ENCODE data around the gene MAPRE2.

DNA sequence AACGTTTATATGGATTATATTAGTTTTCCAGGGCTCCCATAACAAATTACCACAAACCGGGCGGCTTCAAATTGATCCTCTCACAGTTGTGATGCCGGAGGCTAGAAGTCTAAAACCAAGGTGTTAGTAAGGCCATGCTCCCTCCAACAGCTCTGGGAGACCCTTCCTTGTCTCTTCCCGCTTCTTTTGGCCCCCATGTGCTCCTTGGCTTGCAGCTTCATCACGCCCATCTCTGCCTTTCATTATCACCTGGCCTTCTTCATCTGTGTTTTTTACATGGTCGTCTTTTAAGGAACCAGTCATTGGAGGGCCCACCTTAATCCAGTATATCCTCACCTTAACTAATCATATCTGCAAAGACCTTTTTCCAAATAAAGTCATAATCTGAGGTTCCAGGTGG lies 13.9 kb downstream of the MAPRE2 start:
- no peak for TF ChIP-seq NKX3-1 (CRISPR knock-in tag; IDR thresholded peaks at IDR 0.05)
- no peak for TF ChIP-seq EZH2 (conservative IDR thresholded peaks at IDR 0.05; ENCODE audit: low read depth, low read length)
- no peak for TF ChIP-seq MYNN (CRISPR knock-in tag; IDR thresholded peaks at IDR 0.05; ENCODE audit: low read depth)
- TF ChIP-seq, protein P1, sequence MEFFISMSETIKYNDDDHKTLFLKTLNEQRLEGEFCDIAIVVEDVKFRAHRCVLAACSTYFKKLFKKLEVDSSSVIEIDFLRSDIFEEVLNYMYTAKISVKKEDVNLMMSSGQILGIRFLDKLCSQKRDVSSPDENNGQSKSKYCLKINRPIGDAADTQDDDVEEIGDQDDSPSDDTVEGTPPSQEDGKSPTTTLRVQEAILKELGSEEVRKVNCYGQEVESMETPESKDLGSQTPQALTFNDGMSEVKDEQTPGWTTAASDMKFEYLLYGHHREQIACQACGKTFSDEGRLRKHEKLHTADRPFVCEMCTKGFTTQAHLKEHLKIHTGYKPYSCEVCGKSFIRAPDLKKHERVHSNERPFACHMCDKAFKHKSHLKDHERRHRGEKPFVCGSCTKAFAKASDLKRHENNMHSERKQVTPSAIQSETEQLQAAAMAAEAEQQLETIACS (CRISPR knock-in tag; IDR thresholded peaks at IDR 0.05) = no peak
- TF ChIP-seq, protein P2, sequence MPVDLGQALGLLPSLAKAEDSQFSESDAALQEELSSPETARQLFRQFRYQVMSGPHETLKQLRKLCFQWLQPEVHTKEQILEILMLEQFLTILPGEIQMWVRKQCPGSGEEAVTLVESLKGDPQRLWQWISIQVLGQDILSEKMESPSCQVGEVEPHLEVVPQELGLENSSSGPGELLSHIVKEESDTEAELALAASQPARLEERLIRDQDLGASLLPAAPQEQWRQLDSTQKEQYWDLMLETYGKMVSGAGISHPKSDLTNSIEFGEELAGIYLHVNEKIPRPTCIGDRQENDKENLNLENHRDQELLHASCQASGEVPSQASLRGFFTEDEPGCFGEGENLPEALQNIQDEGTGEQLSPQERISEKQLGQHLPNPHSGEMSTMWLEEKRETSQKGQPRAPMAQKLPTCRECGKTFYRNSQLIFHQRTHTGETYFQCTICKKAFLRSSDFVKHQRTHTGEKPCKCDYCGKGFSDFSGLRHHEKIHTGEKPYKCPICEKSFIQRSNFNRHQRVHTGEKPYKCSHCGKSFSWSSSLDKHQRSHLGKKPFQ (CRISPR knock-in tag; IDR thresholded peaks at IDR 0.05; ENCODE audit: insufficient replicate concordance) = no peak
- TF ChIP-seq, protein P3, sequence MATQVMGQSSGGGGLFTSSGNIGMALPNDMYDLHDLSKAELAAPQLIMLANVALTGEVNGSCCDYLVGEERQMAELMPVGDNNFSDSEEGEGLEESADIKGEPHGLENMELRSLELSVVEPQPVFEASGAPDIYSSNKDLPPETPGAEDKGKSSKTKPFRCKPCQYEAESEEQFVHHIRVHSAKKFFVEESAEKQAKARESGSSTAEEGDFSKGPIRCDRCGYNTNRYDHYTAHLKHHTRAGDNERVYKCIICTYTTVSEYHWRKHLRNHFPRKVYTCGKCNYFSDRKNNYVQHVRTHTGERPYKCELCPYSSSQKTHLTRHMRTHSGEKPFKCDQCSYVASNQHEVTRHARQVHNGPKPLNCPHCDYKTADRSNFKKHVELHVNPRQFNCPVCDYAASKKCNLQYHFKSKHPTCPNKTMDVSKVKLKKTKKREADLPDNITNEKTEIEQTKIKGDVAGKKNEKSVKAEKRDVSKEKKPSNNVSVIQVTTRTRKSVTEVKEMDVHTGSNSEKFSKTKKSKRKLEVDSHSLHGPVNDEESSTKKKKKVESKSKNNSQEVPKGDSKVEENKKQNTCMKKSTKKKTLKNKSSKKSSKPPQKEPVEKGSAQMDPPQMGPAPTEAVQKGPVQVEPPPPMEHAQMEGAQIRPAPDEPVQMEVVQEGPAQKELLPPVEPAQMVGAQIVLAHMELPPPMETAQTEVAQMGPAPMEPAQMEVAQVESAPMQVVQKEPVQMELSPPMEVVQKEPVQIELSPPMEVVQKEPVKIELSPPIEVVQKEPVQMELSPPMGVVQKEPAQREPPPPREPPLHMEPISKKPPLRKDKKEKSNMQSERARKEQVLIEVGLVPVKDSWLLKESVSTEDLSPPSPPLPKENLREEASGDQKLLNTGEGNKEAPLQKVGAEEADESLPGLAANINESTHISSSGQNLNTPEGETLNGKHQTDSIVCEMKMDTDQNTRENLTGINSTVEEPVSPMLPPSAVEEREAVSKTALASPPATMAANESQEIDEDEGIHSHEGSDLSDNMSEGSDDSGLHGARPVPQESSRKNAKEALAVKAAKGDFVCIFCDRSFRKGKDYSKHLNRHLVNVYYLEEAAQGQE (IDR thresholded peaks at IDR 0.05; ENCODE audit: borderline replicate concordance in 1 of 2, low read depth in 1 of 2, low read length in 2 of 2) = no peak
- TF ChIP-seq MXI1 (IDR thresholded peaks at IDR 0.05; ENCODE audit: borderline replicate concordance, low read depth, low read length) = no peak
- TF ChIP-seq, protein P4, sequence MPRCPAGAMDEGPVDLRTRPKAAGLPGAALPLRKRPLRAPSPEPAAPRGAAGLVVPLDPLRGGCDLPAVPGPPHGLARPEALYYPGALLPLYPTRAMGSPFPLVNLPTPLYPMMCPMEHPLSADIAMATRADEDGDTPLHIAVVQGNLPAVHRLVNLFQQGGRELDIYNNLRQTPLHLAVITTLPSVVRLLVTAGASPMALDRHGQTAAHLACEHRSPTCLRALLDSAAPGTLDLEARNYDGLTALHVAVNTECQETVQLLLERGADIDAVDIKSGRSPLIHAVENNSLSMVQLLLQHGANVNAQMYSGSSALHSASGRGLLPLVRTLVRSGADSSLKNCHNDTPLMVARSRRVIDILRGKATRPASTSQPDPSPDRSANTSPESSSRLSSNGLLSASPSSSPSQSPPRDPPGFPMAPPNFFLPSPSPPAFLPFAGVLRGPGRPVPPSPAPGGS (CRISPR knock-in tag; IDR thresholded peaks at IDR 0.05) = no peak
- TF ChIP-seq, protein P5, sequence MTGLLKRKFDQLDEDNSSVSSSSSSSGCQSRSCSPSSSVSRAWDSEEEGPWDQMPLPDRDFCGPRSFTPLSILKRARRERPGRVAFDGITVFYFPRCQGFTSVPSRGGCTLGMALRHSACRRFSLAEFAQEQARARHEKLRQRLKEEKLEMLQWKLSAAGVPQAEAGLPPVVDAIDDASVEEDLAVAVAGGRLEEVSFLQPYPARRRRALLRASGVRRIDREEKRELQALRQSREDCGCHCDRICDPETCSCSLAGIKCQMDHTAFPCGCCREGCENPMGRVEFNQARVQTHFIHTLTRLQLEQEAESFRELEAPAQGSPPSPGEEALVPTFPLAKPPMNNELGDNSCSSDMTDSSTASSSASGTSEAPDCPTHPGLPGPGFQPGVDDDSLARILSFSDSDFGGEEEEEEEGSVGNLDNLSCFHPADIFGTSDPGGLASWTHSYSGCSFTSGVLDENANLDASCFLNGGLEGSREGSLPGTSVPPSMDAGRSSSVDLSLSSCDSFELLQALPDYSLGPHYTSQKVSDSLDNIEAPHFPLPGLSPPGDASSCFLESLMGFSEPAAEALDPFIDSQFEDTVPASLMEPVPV (CRISPR knock-in tag; IDR thresholded peaks at IDR 0.05) = no peak

Measured in HepG2 (cell line).